Measurements from ENCODE around the gene OR2S2.
"Not testable (repeated sequence)": the region's sequence is repeated elsewhere in the genome, so short reads cannot be mapped to it uniquely, and the experiment has no call there.

OR2S2 gene, protein sequence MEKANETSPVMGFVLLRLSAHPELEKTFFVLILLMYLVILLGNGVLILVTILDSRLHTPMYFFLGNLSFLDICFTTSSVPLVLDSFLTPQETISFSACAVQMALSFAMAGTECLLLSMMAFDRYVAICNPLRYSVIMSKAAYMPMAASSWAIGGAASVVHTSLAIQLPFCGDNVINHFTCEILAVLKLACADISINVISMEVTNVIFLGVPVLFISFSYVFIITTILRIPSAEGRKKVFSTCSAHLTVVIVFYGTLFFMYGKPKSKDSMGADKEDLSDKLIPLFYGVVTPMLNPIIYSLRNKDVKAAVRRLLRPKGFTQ

DNA sequence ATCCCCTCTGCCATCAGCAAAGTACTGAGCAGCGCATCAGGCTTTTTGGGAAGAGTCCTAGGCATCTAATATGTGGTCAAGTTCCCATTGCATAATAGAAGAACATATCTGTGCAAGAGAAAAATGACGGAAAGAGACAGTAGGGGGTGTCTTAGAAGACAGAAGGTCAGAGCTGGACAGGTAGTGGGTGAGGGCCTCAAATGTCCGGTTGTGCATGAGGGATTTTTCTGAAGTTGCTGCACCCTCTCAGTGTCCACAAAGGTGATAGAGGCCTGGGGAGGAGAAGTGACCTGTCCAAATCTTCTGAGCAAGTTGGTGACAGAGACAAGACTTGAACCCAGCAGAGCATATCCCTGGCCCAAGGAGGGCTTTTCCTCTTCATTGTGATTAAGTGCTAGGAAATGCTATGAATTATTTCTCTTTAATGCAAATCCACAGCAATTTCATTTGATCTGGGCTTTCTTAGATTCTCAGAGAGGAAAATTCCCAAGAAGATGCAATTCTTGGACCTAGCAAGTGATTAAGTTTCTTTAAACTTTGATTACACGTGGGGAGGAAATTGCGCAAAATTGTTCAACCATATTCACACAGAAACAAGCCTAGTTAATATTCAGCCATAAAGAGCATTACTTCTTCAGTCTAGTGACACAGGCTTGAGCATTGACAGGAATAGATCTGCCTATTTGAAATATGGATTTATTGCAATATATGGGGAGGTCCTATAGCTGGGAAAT, at the start of gene OR2S2:
Gene OR2S2 (minus strand): TSS at position 51 of the 734 bp plus-strand sequence. CDS start 56 bp downstream, outside the sequence.
- TF ChIP-seq, protein P1, sequence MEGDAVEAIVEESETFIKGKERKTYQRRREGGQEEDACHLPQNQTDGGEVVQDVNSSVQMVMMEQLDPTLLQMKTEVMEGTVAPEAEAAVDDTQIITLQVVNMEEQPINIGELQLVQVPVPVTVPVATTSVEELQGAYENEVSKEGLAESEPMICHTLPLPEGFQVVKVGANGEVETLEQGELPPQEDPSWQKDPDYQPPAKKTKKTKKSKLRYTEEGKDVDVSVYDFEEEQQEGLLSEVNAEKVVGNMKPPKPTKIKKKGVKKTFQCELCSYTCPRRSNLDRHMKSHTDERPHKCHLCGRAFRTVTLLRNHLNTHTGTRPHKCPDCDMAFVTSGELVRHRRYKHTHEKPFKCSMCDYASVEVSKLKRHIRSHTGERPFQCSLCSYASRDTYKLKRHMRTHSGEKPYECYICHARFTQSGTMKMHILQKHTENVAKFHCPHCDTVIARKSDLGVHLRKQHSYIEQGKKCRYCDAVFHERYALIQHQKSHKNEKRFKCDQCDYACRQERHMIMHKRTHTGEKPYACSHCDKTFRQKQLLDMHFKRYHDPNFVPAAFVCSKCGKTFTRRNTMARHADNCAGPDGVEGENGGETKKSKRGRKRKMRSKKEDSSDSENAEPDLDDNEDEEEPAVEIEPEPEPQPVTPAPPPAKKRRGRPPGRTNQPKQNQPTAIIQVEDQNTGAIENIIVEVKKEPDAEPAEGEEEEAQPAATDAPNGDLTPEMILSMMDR (IDR thresholded peaks at IDR 0.05; ENCODE audit: low read depth, low read length), result no peak
- DNase-seq (ENCODE audit: low read depth in 2 of 2), result peak in 1 of 2 donors; percentile 29
- no peak within 1 kb of the TSS for H3K4me3 ChIP-seq (replicated peaks in 1 of 2; ENCODE audit: low read depth in 2 of 2, low read length in 2 of 2)

DNA sequence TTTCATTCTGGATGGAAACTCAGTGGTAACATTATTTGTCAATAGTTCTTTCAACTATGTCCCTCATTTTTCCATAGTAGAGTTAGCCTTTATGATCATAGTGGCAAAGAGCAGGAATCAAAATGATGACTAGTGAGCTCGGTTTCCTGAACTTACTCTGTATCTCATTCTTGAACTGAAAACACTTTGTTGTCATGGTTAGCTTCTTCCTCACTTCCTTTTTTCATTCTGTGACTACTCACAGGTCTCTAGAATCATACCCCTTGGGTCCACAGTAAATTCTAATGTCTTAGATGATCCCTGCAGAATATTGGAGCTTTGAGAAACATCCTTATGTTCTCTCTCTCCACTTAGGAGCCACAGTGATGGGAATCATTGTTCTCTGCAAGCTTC, 49.4 kb upstream of the OR2S2 start:
- no peak for DNase-seq (ENCODE audit: low read depth in 2 of 2)
- H3K4me3 ChIP-seq (replicated peaks in 1 of 2; ENCODE audit: low read depth in 2 of 2, low read length in 2 of 2), result no peak overlapping the region
- TF ChIP-seq, protein P1 (IDR thresholded peaks at IDR 0.05; ENCODE audit: low read depth, low read length), result no peak

DNA sequence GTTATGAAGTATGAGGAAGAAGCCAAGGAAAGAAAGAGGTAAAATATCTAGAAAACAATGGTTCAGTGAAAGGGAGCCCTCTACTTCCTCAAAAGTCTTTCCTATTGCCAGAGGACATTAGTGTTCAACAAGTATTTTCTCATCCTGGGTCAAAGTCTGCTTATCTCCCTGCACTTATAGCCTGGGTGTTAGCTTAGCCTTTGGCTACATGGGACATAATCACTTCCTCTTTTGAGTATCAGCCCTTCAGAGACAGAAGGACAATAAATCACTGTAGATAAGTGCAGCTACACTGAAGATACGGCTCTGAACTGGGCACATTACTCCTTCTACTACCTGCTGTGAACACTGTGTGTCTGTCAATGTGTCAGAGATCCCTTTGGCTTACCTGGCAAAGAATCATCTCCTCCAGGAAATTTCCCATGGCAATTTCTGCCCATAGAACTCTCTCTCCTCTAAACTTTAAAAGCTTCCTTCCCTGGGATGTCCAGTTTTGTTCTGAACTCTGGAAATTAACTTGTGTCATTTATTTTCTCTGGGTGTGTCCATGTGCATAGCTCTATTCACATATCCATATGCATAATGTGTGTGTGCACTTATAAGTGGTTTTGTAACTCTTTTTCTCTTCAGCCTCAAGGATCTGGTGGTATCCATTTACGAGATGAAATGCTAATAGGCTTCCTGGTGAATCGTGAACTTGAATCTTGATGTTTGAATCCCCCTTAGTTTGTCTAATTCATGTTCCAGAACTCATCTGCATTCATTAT, 48.8 kb upstream of the OR2S2 start:
- DNase-seq (ENCODE audit: low read depth in 2 of 2), result no peak
- TF ChIP-seq, protein P1 (IDR thresholded peaks at IDR 0.05; ENCODE audit: low read depth, low read length), result no peak
- no peak overlapping the region for H3K4me3 ChIP-seq (replicated peaks in 1 of 2; ENCODE audit: low read depth in 2 of 2, low read length in 2 of 2)

DNA sequence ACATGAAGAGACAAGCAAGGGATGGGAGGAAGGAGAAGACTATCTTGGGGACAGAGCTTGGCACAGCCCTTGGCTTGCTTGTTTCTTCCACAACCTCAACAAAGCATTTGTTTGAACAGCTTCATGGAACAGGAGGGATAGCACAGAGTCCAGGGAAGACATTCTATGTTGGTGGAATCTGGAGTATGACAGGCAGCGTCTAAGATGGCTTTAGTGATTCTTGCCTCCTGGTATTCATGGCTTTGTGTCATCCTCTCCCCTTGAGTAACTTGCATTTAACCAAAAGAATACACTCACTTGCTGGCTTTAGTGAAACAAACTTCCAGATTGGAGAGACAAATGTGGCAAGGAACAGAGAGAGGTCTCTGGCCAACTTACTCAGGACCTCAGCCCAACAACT, 47.9 kb upstream of the OR2S2 start:
- TF ChIP-seq, protein P1 (IDR thresholded peaks at IDR 0.05; ENCODE audit: low read depth, low read length), result no peak
- no peak for DNase-seq (ENCODE audit: low read depth in 2 of 2)
- no peak overlapping the region for H3K4me3 ChIP-seq (replicated peaks in 1 of 2; ENCODE audit: low read depth in 2 of 2, low read length in 2 of 2)

DNA sequence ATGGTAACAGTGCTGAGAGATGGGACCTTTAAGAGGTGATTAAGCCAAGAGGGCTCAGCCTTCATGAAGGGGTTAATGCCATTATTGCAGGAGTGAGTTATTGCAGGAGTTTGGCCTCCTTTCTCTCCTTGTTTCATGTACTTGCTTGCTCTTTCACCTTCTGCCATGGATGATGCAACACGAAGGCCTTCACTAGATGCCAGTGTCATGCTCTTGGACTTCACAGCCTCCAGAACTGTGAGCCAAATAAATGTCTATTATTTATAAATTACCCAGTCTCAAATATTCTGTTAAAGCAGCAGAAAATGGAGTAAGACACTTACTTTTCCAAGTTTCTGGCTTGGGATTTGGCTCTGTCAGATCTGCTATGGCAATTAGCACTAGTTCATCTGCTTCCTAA, 40.4 kb upstream of the OR2S2 start:
- H3K4me3 ChIP-seq (replicated peaks in 1 of 2; ENCODE audit: low read depth in 2 of 2, low read length in 2 of 2), result no peak overlapping the region
- DNase-seq (ENCODE audit: low read depth in 2 of 2), result no peak
- TF ChIP-seq, protein P1 (IDR thresholded peaks at IDR 0.05; ENCODE audit: low read depth, low read length), result no peak

DNA sequence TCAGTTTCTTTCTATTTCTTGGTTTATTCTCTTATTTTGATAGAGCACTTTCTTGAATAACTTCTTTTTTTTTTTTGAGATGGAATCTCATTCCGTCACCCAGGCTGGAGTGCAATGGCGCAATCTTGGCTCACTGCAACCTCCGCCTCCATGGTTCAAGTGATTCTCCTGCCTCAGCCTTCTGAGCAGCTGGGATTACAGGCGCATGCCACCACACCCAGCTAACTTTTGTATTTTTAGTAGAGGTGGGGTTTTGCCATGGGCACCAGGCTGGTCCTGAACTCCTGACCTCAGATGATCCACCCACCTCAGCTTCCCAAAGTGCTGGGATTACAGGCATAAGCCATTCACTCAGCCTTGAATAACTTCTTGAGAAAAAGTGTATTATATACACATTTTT, 39.1 kb upstream of the OR2S2 start:
- H3K4me3 ChIP-seq (replicated peaks in 1 of 2; ENCODE audit: low read depth in 2 of 2, low read length in 2 of 2); DNase-seq (ENCODE audit: low read depth in 2 of 2): not testable (repeated sequence)
